ENCODE data around the gene WASHC2A. TPM values are rescaled to one million over a fixed set of nuclear protein-coding genes. Genes with fewer than 3 reads are reported as not detected.
"Not testable (repeated sequence)": the region's sequence is repeated elsewhere in the genome, so short reads cannot be mapped to it uniquely, and the experiment has no call there.

WASHC2A gene
- total RNA-seq, 4 donors from 2014 or later: 53.7 to 74.8 (median 61.3) TPM

DNA sequence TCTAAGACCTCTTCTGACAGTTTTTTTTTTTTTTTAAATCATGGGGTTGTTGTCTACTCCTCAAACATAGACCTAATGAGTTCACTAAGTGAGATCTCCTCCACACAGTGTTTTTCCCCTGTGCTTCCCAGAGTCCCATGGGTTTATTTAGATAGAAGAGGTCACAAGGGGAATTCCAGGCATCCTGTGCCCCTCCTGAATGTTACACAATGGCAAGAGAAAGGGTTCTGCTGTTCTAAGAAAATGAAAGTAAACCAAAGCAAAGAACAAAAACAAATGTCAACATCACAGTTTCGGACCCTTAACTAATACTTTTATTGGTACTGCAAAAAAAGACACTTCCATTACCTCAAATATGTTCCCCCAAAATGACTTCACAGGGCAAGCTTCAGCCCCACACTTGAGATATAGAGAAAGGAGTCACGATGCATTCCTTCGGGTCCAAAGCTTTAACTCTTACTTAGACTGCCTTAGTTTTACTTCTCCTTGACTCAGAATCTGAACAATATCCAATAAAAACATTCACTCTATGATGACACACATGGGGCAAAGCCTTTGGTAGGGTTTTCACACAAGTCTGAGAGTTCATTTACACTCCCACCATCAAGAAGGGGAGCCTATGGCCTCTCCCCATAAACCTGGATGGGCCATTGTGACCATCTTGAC is 15.6 kb upstream of the WASHC2A start:
- H3K4me3 ChIP-seq; H3K27ac ChIP-seq; H3K4me1 ChIP-seq; H3K27me3 ChIP-seq; H3K36me3 ChIP-seq; intact Hi-C loops (cut with DNase I; ENCODE audit: low total_unique reads); DNase-seq; in situ Hi-C loops (cut with MboI; ENCODE audit: low pct_ligation_motif_present in 1 of 4, low pct_unique_long_range_greater_than_20kb in 1 of 4, low sequenced_read_pairs in 3 of 4); H3K9me3 ChIP-seq: not testable (repeated sequence)
- 27 to 46% methylated on average over 2 to 3 of the region's 3 CpGs for WGBS, 2 donors (ENCODE audit: low coverage in 1 of 2)

GRCh38 chr10:50052778-50053376 is 14.9 kb upstream of the WASHC2A start:
- intact Hi-C loops (cut with DNase I; ENCODE audit: low total_unique reads); H3K4me3 ChIP-seq; H3K27ac ChIP-seq; DNase-seq; H3K4me1 ChIP-seq; H3K9me3 ChIP-seq; H3K36me3 ChIP-seq; H3K27me3 ChIP-seq; in situ Hi-C loops (cut with MboI; ENCODE audit: low pct_ligation_motif_present in 1 of 4, low pct_unique_long_range_greater_than_20kb in 1 of 4, low sequenced_read_pairs in 3 of 4): not testable (repeated sequence)
- WGBS, 2 donors (ENCODE audit: low coverage in 1 of 2): 71 to 73% methylated on average over 4 to 6 of the region's 6 CpGs

DNA sequence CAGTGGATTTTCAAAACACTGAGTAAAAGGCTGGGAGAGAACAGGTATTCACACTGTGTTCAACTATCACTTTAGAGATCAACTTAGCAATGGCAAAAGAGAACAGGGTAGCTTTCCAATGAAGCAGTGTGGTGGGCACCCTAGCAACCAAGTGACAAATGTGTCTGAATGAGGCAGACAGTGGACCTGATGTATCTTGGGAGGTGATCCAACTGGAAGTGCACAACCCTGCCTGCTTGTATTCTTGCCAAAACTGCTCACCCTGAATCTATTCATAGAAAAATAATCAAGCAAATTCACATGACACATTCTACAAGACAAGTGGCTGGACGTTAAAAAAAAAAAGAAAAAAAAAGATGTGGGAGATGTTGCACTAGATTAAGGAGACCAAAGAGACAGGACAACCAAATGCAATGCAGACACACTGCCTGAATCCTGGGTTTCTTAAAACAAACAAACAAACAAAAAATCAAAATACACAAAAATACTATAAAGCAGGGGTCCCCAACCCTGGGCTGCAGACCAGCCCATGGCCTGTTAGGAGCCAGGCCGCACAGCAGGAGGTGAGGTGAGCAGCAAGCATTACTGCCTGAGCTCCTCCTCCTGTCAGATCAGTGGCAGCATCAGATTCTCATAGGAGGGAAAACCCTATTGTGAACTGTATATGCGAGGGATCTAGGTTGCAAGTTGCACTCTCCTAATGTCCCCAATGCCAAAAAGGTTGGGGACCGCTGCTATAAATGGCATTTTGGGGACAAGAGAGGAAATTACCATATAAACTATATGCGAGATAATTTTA is 12.1 kb upstream of the WASHC2A start:
- in situ Hi-C loops (cut with MboI; ENCODE audit: low pct_ligation_motif_present in 1 of 4, low pct_unique_long_range_greater_than_20kb in 1 of 4, low sequenced_read_pairs in 3 of 4); H3K9me3 ChIP-seq; DNase-seq; H3K36me3 ChIP-seq; H3K4me1 ChIP-seq; intact Hi-C loops (cut with DNase I; ENCODE audit: low total_unique reads); H3K27me3 ChIP-seq; H3K27ac ChIP-seq; H3K4me3 ChIP-seq: not testable (repeated sequence)
- WGBS, 2 donors (ENCODE audit: low coverage in 1 of 2): 71% methylated on average over 5 of the region's 5 CpGs

- 45 to 58% methylated on average over 7 to 8 of the region's 8 CpGs for WGBS, 2 donors (ENCODE audit: low coverage in 1 of 2)
- H3K36me3 ChIP-seq; DNase-seq; H3K9me3 ChIP-seq; H3K4me3 ChIP-seq; intact Hi-C loops (cut with DNase I; ENCODE audit: low total_unique reads); in situ Hi-C loops (cut with MboI; ENCODE audit: low pct_ligation_motif_present in 1 of 4, low pct_unique_long_range_greater_than_20kb in 1 of 4, low sequenced_read_pairs in 3 of 4); H3K27ac ChIP-seq; H3K27me3 ChIP-seq; H3K4me1 ChIP-seq: not testable (repeated sequence)
Measured at GRCh38 chr10:50056654-50057053, 11.1 kb upstream of the WASHC2A start.

- H3K4me3 ChIP-seq; H3K9me3 ChIP-seq; DNase-seq; H3K36me3 ChIP-seq; in situ Hi-C loops (cut with MboI; ENCODE audit: low pct_ligation_motif_present in 1 of 4, low pct_unique_long_range_greater_than_20kb in 1 of 4, low sequenced_read_pairs in 3 of 4); intact Hi-C loops (cut with DNase I; ENCODE audit: low total_unique reads); H3K27me3 ChIP-seq; H3K4me1 ChIP-seq: not testable (repeated sequence)
- 40 to 60% methylated on average over 1 of the region's 1 CpG for WGBS, 2 donors (ENCODE audit: low coverage in 1 of 2)
- H3K27ac ChIP-seq: peak overlapping the region in 1 of 4 donors; percentile 13
Measured at GRCh38 chr10:50058727-50059126, 9.0 kb upstream of the WASHC2A start.

DNA sequence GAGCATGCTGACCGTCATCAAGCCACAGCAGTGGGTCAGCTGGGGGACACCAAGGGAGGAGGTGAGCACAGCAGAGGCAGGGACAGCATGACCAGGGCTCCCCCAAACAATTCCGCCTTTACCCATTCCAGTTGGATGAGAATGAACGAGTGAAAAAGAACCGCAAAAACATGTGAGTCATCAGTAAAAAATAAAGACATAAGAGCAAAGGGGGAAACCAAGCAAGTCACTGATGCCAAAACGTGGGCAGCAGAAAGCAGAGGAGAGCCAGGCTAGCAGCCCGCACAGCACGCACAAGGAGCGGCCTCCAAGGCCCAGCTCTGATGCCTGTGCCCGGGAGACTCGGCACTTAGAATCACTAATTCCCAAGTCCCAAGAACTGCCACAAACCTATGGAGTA is 7.8 kb upstream of the WASHC2A start:
- H3K36me3 ChIP-seq; H3K4me1 ChIP-seq; in situ Hi-C loops (cut with MboI; ENCODE audit: low pct_ligation_motif_present in 1 of 4, low pct_unique_long_range_greater_than_20kb in 1 of 4, low sequenced_read_pairs in 3 of 4); H3K27ac ChIP-seq; H3K9me3 ChIP-seq; intact Hi-C loops (cut with DNase I; ENCODE audit: low total_unique reads); H3K27me3 ChIP-seq; DNase-seq; H3K4me3 ChIP-seq: not testable (repeated sequence)
- WGBS, 2 donors (ENCODE audit: low coverage in 1 of 2): 91% methylated on average over 10 of the region's 10 CpGs; no CpG with 5 or more reads in 1 of the 2 donors

GRCh38 chr10:50061548-50061947 is 6.2 kb upstream of the WASHC2A start:
- H3K36me3 ChIP-seq; in situ Hi-C loops (cut with MboI; ENCODE audit: low pct_ligation_motif_present in 1 of 4, low pct_unique_long_range_greater_than_20kb in 1 of 4, low sequenced_read_pairs in 3 of 4); intact Hi-C loops (cut with DNase I; ENCODE audit: low total_unique reads); H3K27ac ChIP-seq; H3K9me3 ChIP-seq; H3K4me3 ChIP-seq; H3K27me3 ChIP-seq; DNase-seq: not testable (repeated sequence)
- WGBS, 2 donors (ENCODE audit: low coverage in 1 of 2): 56 to 79% methylated on average over 2 to 7 of the region's 7 CpGs
- H3K4me1 ChIP-seq: peaks cover 0 to 10% (median 0%) of the 10 kb centered on the region in 4 donors
